Effector CD8-positive, alpha-beta T cell (primary cell): ENCODE data around the gene TMEM170A.
"Not testable (repeated sequence)": the region's sequence is repeated elsewhere in the genome, so short reads cannot be mapped to it uniquely, and the experiment has no call there.

Source experiments
- DNase-seq: peaks from one replicate; lab custom pipeline; 2025; lab: John Stamatoyannopoulos, UW

The TMEM170A gene

GRCh38 chr16:75481475-75481874 is 17.0 kb upstream of the TMEM170A start:
- DNase-seq = no peak

GRCh38 chr16:75479421-75479990 is 15.0 kb upstream of the TMEM170A start:
- no peak for DNase-seq

- DNase-seq = no peak
Observed at GRCh38 chr16:75478480-75479345, 14.2 kb upstream of the TMEM170A start.

GRCh38 chr16:75477680-75478473 is 13.4 kb upstream of the TMEM170A start:
- no peak for DNase-seq

GRCh38 chr16:75476817-75477216 is 12.3 kb upstream of the TMEM170A start:
- DNase-seq = no peak

- DNase-seq = no peak
Observed at GRCh38 chr16:75475420-75475847, 10.9 kb upstream of the TMEM170A start.

GRCh38 chr16:75472908-75473877 is 8.7 kb upstream of the TMEM170A start:
- DNase-seq = no peak

- no peak for DNase-seq
Observed at GRCh38 chr16:75471723-75472633, 7.5 kb upstream of the TMEM170A start.

- DNase-seq = no peak
Observed at GRCh38 chr16:75466760-75467159, 2.3 kb upstream of the TMEM170A start.

GRCh38 chr16:75463389-75464121 is 934 bp downstream of the TMEM170A start:
- DNase-seq = not testable (repeated sequence)

GRCh38 chr16:75462806-75463205 is 1.7 kb downstream of the TMEM170A start:
- no peak for DNase-seq

- DNase-seq = no peak
Observed at GRCh38 chr16:75461575-75461974, 2.9 kb downstream of the TMEM170A start.

GRCh38 chr16:75460446-75460845 is 4.0 kb downstream of the TMEM170A start:
- DNase-seq = no peak

- no peak for DNase-seq
Observed at GRCh38 chr16:75459691-75460090, 4.8 kb downstream of the TMEM170A start.

- DNase-seq = no peak
Observed at GRCh38 chr16:75458439-75458838, 6.0 kb downstream of the TMEM170A start.

GRCh38 chr16:75458029-75458428 is 6.5 kb downstream of the TMEM170A start:
- DNase-seq = no peak

- DNase-seq = no peak
Observed at GRCh38 chr16:75457485-75458021, 6.9 kb downstream of the TMEM170A start.

GRCh38 chr16:75456971-75457370 is 7.5 kb downstream of the TMEM170A start:
- no peak for DNase-seq

- not testable (repeated sequence) for DNase-seq
Observed at GRCh38 chr16:75456486-75456885, 8.0 kb downstream of the TMEM170A start.
